NCI-H1436 (cell line): ENCODE measurements around the gene VAV3.
"Not testable (repeated sequence)": the region's sequence is repeated elsewhere in the genome, so short reads cannot be mapped to it uniquely, and the experiment has no call there.

Experiments
- DNase-seq: peaks from one replicate; lab custom pipeline; 2025; lab: John Stamatoyannopoulos, UW

The VAV3 gene

DNA sequence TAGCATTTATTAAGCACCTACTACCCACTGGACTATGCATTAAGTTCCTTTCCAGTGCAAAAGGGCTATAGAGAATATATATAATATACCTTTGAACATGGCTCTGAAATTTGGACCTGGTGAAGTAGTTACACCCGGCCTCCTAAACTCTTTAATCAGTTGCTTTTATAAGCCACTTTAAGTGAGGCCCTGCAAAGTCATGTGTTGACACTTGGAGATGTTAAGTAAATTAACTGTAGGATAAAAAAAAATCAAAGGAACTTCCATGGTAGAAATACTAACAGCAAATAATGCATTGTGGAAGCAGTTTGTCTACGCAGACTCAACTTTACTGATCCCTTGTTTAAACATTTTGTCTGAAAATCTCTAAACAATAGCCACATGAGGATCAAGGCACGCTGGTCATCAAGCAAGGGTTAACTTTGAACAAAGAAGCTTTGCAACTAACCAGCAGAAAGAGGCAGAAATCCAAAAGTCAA, 283.9 kb downstream of the VAV3 start:
- no peak for DNase-seq

DNA sequence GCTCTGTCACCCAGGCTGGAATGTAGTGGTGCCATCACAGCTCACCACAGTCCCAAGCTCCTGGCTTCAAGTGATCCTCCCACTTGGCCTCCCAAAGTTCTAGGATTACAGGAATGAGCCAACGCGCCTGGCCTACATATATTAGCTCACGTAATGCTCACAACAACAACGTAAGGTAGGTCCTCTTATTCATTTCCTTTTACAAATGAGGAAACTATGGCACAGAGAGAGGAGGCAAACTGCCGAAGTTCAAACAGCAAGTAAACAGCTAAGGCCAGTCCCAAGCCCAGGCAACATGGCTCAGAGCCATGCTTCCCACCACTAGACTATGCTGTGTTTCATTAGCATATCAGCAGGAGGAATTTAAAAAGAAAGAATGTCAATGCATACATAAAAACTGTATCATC, 284.4 kb downstream of the VAV3 start:
- DNase-seq, result no peak

DNA sequence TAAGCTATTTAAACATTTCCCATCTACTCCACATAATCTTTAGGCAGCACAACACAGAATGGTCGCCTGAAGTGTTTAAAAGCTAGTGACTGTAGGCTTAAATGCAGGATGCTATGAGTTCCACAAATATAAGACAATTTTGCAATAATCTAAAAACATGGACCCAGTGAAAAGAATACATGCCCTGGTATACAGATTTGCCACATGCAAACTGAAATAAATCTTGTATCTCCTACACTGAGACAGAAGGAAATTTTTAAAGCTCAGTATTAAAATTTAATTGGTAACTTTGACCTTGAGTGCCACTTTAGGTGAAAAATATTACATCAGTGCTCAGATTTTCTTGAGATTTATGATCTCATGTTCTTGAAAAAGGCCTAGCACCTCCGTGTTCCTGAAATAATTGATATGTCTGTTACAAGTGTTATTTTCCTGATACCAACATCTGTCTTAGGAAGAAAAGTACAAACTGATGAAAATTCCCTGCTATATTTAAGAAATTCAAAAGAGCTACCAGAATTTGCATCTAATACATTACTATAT, 285.5 kb downstream of the VAV3 start:
- no peak for DNase-seq

- DNase-seq, result no peak
Observed at GRCh38 chr1:107678993-107679392, 286.0 kb downstream of the VAV3 start.

DNA sequence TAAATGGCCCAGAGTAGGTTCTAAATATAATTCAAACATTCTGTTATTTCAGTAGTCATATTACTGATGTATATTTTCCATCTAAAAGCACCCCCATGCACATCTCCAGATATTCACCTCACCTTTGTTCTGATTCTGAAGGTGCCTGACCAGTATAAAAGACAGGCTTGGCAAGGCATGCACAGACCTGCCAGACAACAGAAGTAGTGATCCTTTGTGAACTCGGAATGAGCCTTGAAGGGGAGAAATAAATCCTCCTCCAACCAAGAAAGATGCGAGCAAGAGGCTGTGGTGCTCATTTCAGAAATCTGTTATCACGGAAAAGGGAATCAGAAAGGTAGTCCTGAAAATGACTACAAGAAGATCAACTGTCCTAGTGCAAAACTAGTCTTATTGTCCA, 287.3 kb downstream of the VAV3 start:
- DNase-seq, result no peak

DNA sequence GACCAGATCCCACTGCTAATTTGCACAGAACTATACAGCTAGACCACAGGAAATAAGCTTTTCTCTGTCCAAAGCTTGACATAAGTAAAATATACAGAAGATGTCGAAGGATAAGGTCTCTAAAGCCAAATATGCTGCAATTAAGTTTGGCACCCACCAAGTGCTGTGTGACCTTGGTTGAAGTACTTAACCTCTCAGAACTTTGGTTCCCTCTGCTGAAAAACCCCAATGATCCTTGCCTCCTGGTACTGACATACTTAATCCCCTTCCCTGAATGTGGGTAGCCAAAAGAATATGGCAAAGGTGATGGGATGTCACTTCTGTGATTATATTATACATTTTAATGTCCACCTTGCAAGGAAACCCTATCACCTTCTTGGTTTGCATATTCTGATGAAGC, 290.5 kb downstream of the VAV3 start:
- DNase-seq, result no peak

DNA sequence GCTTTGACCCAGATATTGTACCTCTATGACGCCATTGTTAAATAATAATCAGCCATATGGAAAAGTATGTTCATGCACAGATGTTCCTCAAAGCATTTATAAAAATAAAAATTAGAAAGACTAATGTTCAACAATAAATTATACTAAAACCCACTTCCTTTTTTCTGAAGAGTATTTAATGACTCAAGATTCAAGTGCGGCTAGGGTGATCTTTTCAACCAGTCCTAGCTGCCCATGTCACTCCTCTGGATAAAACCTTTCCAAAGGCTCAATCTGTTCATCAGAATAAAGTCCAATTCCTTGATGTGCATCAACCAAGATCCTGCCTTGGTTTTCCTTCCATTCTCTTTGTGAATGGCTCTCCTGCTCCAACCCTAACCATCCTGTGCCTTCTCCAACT, 292.0 kb downstream of the VAV3 start:
- DNase-seq, result no peak

GRCh38 chr1:107670397-107671040, 294.5 kb downstream of the VAV3 start:
- no peak for DNase-seq

GRCh38 chr1:107669996-107670395, 295.0 kb downstream of the VAV3 start:
- DNase-seq, result peak; percentile 3

DNA sequence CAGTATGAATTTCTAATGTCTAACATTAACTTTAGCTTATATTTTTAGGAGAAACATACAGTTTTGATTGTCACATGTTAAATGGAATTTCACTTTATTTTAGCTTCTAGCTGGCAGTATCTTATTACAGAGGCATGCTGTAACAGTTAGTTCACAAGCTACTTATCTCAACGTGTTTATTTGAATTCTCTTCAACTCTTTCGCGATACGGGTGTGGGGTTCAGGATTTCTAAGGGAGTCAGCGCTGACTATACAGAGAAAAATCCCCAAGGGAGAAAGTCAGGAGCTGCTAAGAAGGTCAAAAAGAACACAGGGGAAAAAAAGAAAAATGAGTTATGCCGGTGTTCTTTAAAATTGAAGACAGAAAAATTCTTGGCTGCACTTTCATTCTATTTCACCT, 296.2 kb downstream of the VAV3 start:
- no peak for DNase-seq

DNA sequence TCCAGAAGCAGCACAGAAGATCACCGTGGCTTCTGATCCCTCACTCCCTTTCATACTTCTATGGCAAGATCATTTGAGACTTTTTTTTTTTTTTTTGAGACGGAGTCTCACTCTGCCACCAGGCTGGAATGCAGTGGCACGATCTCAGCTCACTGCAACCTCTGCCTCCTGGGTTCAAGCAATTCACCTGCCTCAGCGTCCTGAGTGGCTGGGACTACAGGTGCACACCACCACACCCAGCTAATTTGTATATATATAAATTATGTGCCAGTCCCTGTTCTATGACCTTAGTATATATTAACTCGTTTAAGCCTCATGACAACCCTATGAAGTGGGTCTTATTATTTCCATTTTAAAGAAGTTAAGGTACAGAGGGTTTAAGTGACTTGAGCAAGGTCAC, 298.5 kb downstream of the VAV3 start:
- DNase-seq, result no peak

GRCh38 chr1:107664982-107665925, 299.7 kb downstream of the VAV3 start:
- no peak for DNase-seq

GRCh38 chr1:107662971-107663370, 302.0 kb downstream of the VAV3 start:
- DNase-seq, result no peak

DNA sequence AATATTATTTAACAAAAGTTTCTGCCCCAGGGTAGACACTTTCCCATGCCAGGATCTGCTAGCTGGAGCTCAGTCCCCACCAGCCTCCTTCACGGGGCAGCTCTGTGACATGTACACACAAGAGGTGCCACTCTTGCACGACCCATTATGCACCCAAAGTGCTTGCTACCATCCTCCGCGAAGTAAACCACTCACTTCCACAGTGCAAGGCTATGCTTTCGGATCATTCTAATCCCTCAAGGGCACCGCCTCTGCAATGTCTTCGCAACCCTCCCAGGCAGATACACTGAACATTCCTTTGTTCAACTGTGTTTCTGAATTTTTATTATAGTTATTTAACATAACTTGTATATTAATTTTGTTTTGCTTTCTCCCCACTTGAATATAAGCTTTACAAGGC, 303.8 kb downstream of the VAV3 start:
- DNase-seq, result no peak

- no peak for DNase-seq
Observed at GRCh38 chr1:107659961-107660360, 305.0 kb downstream of the VAV3 start.

- no peak for DNase-seq
Observed at GRCh38 chr1:107657356-107657755, 307.6 kb downstream of the VAV3 start.

- DNase-seq, result no peak
Observed at GRCh38 chr1:107653765-107654164, 311.2 kb downstream of the VAV3 start.

DNA sequence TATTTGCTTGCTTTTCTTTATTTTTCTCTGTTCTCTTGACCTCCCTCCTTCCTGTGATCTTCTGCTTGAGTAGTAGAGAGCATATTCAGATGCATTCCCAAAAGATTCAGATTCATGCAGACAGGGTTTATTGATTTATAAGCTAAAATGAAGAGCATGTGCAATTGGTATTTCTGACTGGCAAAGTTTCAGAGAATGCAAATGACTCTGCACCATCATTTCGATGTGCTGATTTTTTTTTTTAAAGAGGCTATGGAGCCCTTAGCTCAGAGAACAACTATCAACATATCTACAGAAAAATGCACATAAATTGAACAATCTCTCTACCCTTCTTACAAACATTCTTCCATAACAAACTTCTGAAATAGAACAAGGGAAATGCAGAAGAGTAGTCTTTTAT, 312.0 kb downstream of the VAV3 start:
- no peak for DNase-seq

DNA sequence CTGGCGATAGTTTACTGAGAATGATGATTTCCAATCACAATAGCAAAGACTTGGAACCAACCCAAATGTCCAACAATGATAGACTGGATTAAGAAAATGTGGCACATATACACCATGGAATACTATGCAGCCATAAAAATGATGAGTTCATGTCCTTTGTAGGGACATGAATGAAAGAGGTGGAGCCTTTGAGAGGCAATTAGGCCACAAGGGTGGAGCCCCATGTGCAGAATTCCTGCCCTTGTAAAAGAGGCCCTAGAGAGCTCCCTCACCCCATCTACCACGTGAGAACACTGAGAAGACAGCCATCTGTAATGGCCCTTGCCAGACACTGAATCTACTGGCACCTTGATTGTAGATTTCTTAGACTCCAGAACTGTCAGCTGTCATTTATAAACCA, 314.2 kb downstream of the VAV3 start:
- not testable (repeated sequence) for DNase-seq

GRCh38 chr1:107649023-107649422, 316.0 kb downstream of the VAV3 start:
- no peak for DNase-seq

GRCh38 chr1:107648071-107648470, 316.9 kb downstream of the VAV3 start:
- DNase-seq, result no peak

GRCh38 chr1:107647012-107647411, 318.0 kb downstream of the VAV3 start:
- no peak for DNase-seq

- no peak for DNase-seq
Observed at GRCh38 chr1:107643766-107644165, 321.2 kb downstream of the VAV3 start.
